ENCODE results near the gene CLIP1.

- TF ChIP-seq, protein P1, sequence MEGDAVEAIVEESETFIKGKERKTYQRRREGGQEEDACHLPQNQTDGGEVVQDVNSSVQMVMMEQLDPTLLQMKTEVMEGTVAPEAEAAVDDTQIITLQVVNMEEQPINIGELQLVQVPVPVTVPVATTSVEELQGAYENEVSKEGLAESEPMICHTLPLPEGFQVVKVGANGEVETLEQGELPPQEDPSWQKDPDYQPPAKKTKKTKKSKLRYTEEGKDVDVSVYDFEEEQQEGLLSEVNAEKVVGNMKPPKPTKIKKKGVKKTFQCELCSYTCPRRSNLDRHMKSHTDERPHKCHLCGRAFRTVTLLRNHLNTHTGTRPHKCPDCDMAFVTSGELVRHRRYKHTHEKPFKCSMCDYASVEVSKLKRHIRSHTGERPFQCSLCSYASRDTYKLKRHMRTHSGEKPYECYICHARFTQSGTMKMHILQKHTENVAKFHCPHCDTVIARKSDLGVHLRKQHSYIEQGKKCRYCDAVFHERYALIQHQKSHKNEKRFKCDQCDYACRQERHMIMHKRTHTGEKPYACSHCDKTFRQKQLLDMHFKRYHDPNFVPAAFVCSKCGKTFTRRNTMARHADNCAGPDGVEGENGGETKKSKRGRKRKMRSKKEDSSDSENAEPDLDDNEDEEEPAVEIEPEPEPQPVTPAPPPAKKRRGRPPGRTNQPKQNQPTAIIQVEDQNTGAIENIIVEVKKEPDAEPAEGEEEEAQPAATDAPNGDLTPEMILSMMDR (IDR thresholded peaks at IDR 0.05; ENCODE audit: insufficient read depth, low read length, poor library complexity, severe bottlenecking), result no peak
- TF ChIP-seq EZH2phosphoT487 (conservative IDR thresholded peaks at IDR 0.05; ENCODE audit: low read length), result no peak
Observed at GRCh38 chr12:122291431-122291830, 131.0 kb downstream of the CLIP1 start.
